H9 (cell line): ENCODE results near the gene MAP3K5. TPM values are rescaled to one million over a fixed set of nuclear protein-coding genes. Genes with fewer than 3 reads are reported as not detected.

Source experiments
- DNase-seq: peaks from one replicate; pipeline ENCODE4 v3.0.0-alpha.2; 2017
- H2AFZ ChIP-seq: one replicate; pipeline ENCODE4 v1.6.1; 2013; ENCODE audit warnings: mild to moderate bottlenecking, low read length, control low read depth, moderate library complexity
- H2AK5ac ChIP-seq: 2 replicates; pipeline ENCODE4 v1.6.1; 2013; ENCODE audit warnings: low read length, control low read depth, mixed read lengths; ENCODE audit not compliant: insufficient read length
- H2BK120ac ChIP-seq: one replicate; pipeline ENCODE4 v1.6.1; 2013; ENCODE audit warnings: low read depth, mild to moderate bottlenecking, low read length, control low read depth, inconsistent platforms; ENCODE audit not compliant: poor library complexity, severe bottlenecking
- H2BK12ac ChIP-seq: 2 replicates; pipeline ENCODE4 v1.6.1; 2013; ENCODE audit warnings: low read length, control low read depth, mixed read lengths, low read depth; ENCODE audit not compliant: insufficient read length
- H2BK15ac ChIP-seq: 2 replicates; pipeline ENCODE4 v1.6.1; 2013; ENCODE audit warnings: low read depth, low read length, control low read depth
- H2BK20ac ChIP-seq: one replicate; pipeline ENCODE4 v1.6.1; 2013; ENCODE audit warnings: low read depth, mild to moderate bottlenecking, low read length, control low read depth, inconsistent platforms; ENCODE audit not compliant: poor library complexity, severe bottlenecking
- H2BK5ac ChIP-seq: 2 replicates; pipeline ENCODE4 v1.6.1; 2013; ENCODE audit warnings: low read length, control low read depth, mixed read lengths; ENCODE audit not compliant: insufficient read length
- H3K14ac ChIP-seq: 2 replicates; pipeline ENCODE4 v1.6.1; 2013; ENCODE audit warnings: low read length, control low read depth; ENCODE audit not compliant: insufficient read depth
- H3K18ac ChIP-seq: 2 replicates; pipeline ENCODE4 v1.6.1; 2013; ENCODE audit warnings: low read depth, mild to moderate bottlenecking, mixed read lengths, low read length, control low read depth; ENCODE audit not compliant: insufficient read length
- H3K23ac ChIP-seq: 2 replicates; pipeline ENCODE4 v1.6.1; 2013; ENCODE audit warnings: low read length, control low read depth, mixed read lengths, low read depth; ENCODE audit not compliant: insufficient read length
- H3K23me2 ChIP-seq: 2 replicates; pipeline ENCODE4 v1.6.1; 2013; ENCODE audit warnings: low read depth, mild to moderate bottlenecking, mixed read lengths, low read length, control low read depth; ENCODE audit not compliant: insufficient read length, poor library complexity, severe bottlenecking
- H3K27ac ChIP-seq: 2 replicates; pipeline ENCODE4 v1.5.1; 2013; ENCODE audit warnings: low read length, control low read depth, mixed read lengths, low read depth; ENCODE audit not compliant: insufficient read length
- H3K27me3 ChIP-seq: 2 replicates; pipeline ENCODE4 v1.6.1; 2013; ENCODE audit warnings: low read length, control low read depth, inconsistent platforms; ENCODE audit not compliant: insufficient read depth
- H3K4ac ChIP-seq: 2 replicates; pipeline ENCODE4 v1.6.1; 2013; ENCODE audit warnings: low read depth, mild to moderate bottlenecking, control low read depth, inconsistent platforms, low read length, moderate library complexity
- H3K4me1 ChIP-seq: 2 replicates; pipeline ENCODE4 v1.6.1; 2013; ENCODE audit warnings: low read length, control low read depth, inconsistent platforms; ENCODE audit not compliant: insufficient read depth
- H3K4me2 ChIP-seq: 2 replicates; pipeline ENCODE4 v1.6.1; 2013; ENCODE audit warnings: low read length, control low read depth, mixed read lengths; ENCODE audit not compliant: insufficient read length, insufficient read depth
- H3K56ac ChIP-seq: 2 replicates; pipeline ENCODE4 v1.6.1; 2013; ENCODE audit warnings: low read depth, mild to moderate bottlenecking, mixed read lengths, low read length, control low read depth; ENCODE audit not compliant: insufficient read length
- H3K79me1 ChIP-seq: 2 replicates; pipeline ENCODE4 v1.6.1; 2013; ENCODE audit warnings: low read depth, mild to moderate bottlenecking, moderate library complexity, low read length, control low read depth, inconsistent platforms; ENCODE audit not compliant: insufficient read depth, poor library complexity, severe bottlenecking
- H3K79me2 ChIP-seq: 2 replicates; pipeline ENCODE4 v1.6.1; 2013; ENCODE audit warnings: low read length, control low read depth, inconsistent platforms; ENCODE audit not compliant: insufficient read depth
- H3K9ac ChIP-seq: 2 replicates; pipeline ENCODE4 v1.6.1; 2013; ENCODE audit warnings: low read length, control low read depth, mixed read lengths; ENCODE audit not compliant: insufficient read length; ENCODE audit errors: extremely low read depth
- H3K9me3 ChIP-seq: one replicate; pipeline ENCODE4 v1.6.1; 2013; ENCODE audit warnings: low read depth, low read length, inconsistent platforms; ENCODE audit not compliant: control insufficient read depth
- H3T11ph ChIP-seq: one replicate; pipeline ENCODE4 v1.6.1; 2013; ENCODE audit warnings: mild to moderate bottlenecking, low read length, control low read depth, inconsistent platforms
- H4K20me1 ChIP-seq: one replicate; pipeline ENCODE4 v1.6.1; 2013; ENCODE audit not compliant: control insufficient read depth, insufficient read length, insufficient read depth
- H4K5ac ChIP-seq: 2 replicates; pipeline ENCODE4 v1.6.1; 2013; ENCODE audit warnings: low read depth, mild to moderate bottlenecking, mixed read lengths, low read length, control low read depth; ENCODE audit not compliant: insufficient read length
- H4K8ac ChIP-seq: replicated peaks from 2 replicates; pipeline ENCODE4 v1.6.1; 2013; ENCODE audit warnings: low read length, control low read depth, mixed read lengths, low read depth; ENCODE audit not compliant: insufficient read length
- H4K91ac ChIP-seq: 2 replicates; pipeline ENCODE4 v1.6.1; 2013; ENCODE audit warnings: low read depth, mild to moderate bottlenecking, moderate library complexity, mixed read lengths, low read length, control low read depth; ENCODE audit not compliant: insufficient read length
- H3K27ac Mint-ChIP-seq, 3 experiments: 2 replicates in 2 of 3; 3 replicates in 1 of 3; pipeline ENCODE4 v1.8.0; 2020 to 2021; ENCODE audit warnings: mixed read lengths in 3 of 3, mild to moderate bottlenecking in 1 of 3, moderate library complexity in 1 of 3
- H3K27me3 Mint-ChIP-seq: 2 replicates; pipeline ENCODE4 v1.8.0; 2021; ENCODE audit warnings: low read depth, mild to moderate bottlenecking, moderate library complexity, mixed read lengths
- H3K36me3 Mint-ChIP-seq, 3 experiments: 2 replicates in 2 of 3; 3 replicates in 1 of 3; pipeline ENCODE4 v1.8.0; 2020 to 2021; ENCODE audit warnings: low read depth in 3 of 3, mixed read lengths in 3 of 3; ENCODE audit not compliant: insufficient read depth in 1 of 3
- H3K4me1 Mint-ChIP-seq, 2 experiments: 2 replicates each; pipeline ENCODE4 v1.8.0; 2020; ENCODE audit warnings: mixed read lengths in 2 of 2
- H3K4me3 Mint-ChIP-seq, 2 experiments: 2 replicates in 1 of 2; 3 replicates in 1 of 2; pipeline ENCODE4 v1.8.0; 2020 to 2021; ENCODE audit warnings: mild to moderate bottlenecking in 2 of 2, mixed read lengths in 2 of 2, moderate library complexity in 1 of 2
- H3K9me3 Mint-ChIP-seq, 2 experiments: 2 replicates in 1 of 2; 3 replicates in 1 of 2; pipeline ENCODE4 v1.8.0; 2020; ENCODE audit warnings: mild to moderate bottlenecking in 2 of 2, mixed read lengths in 2 of 2, moderate library complexity in 1 of 2
- CTCF ChIP-seq: fragments of 200-600 bp; sonication (generic); conservative IDR thresholded peaks from 3 replicates; pipeline ENCODE4 v1.8.0; 2021; ENCODE audit warnings: antibody characterized with exemption, mild to moderate bottlenecking
- WGBS: extraction: QIAGEN DNeasy Blood & Tissue Kit; methylation state at CpG from one replicate; pipeline ENCODE4 v1.1.7; 2013; ENCODE audit warnings: missing lambda C conversion rate, low lambda C conversion rate, mixed read lengths; ENCODE audit not compliant: insufficient read length; ENCODE audit errors: extremely low coverage; 5-methylcytosine and 5-hydroxymethylcytosine counted together
- total RNA-seq: library from RNA; stranded (reverse); gene quantifications from 2 replicates; pipeline ENCODE4 v1.2.1, GENCODE V29; 2021

MAP3K5 gene
- total RNA-seq, 1 experiment from 2014 or later: 1.6 TPM

GRCh38 chr6:136608991-136609390, 183.3 kb downstream of the MAP3K5 start:
- Histone ChIP-seq H3K14ac (no peak overlapping the region), H4K20me1 (no peaks in the 10 kb centered on the region), H2BK120ac (no peak overlapping the region), H3K79me2 (no peaks in the 10 kb centered on the region), H3K23me2 (no peaks in the 10 kb centered on the region), H3K79me1 (no peaks in the 10 kb centered on the region), H3K9me3 (no peaks in the 10 kb centered on the region), H3K4me1 (peaks cover 4% of the 10 kb centered on the region), H2BK5ac (no peak overlapping the region), H3K18ac (no peak overlapping the region), H4K8ac (no peak overlapping the region), H3K27ac (no peak overlapping the region), H2AK5ac (no peak overlapping the region), H2BK12ac (no peak overlapping the region), H3K27me3 (no peaks in the 10 kb centered on the region), H2AFZ (no peak overlapping the region), H3T11ph (no peak overlapping the region), H3K9ac (no peak overlapping the region), H3K56ac (no peak overlapping the region), H3K4me2 (no peak overlapping the region), H3K23ac (no peak overlapping the region), H3K4ac (no peak overlapping the region), H2BK20ac (no peak overlapping the region), H2BK15ac (no peak overlapping the region), H4K5ac (no peak overlapping the region), H4K91ac (no peak overlapping the region)
- DNase-seq: no peak
- WGBS: no CpG with 5 or more reads among the region's 3 CpGs
- Mint-ChIP-seq H3K4me1 (peaks cover 38 to 53% of the 10 kb centered on the region in 2 experiments), H3K27ac (no peak overlapping the region), H3K9me3 (no peaks in the 10 kb centered on the region), H3K4me3 (no peak overlapping the region), H3K27me3 (no peaks in the 10 kb centered on the region), H3K36me3 (peaks cover 0 to 3% (median 0%) of the 10 kb centered on the region in 3 experiments; a peak in 2 of 7 replicates)
- TF ChIP-seq CTCF: no peak
